Umbilical cord (tissue), 2 donors: ENCODE measurements around the gene DOLPP1. TPM values are rescaled to one million over a fixed set of nuclear protein-coding genes. Genes with fewer than 3 reads are reported as not detected.

Experiments
- DNase-seq: peaks from one replicate; pipeline ENCODE4 v3.0.0-alpha.2; 2015; ENCODE audit warnings: low spot score
- total RNA-seq: library from RNA; depleted of rRNA; stranded (reverse); fragments of >200 nt; gene quantifications from one replicate; pipeline ENCODE4 v1.2.3, GENCODE V29; 2014; ENCODE audit warnings: low replicate concordance; ENCODE audit not compliant: insufficient read depth

The DOLPP1 gene
- total RNA-seq, 1 donor from 2014 or later = 4.8 TPM

- DNase-seq = no peak
These were observed 13.7 kb downstream of the DOLPP1 start for GRCh38 chr9:129094387-129095169.

- no peak for DNase-seq
These were observed 14.3 kb downstream of the DOLPP1 start for GRCh38 chr9:129095170-129095667.

GRCh38 chr9:129095908-129096307 lies 15.0 kb downstream of the DOLPP1 start:
- DNase-seq = no peak

GRCh38 chr9:129097671-129098306 lies 16.9 kb downstream of the DOLPP1 start:
- no peak for DNase-seq

GRCh38 chr9:129098328-129098727 lies 17.4 kb downstream of the DOLPP1 start:
- DNase-seq = no peak

GRCh38 chr9:129100383-129101169 lies 19.7 kb downstream of the DOLPP1 start:
- DNase-seq = no peak

GRCh38 chr9:129101279-129101678 lies 20.4 kb downstream of the DOLPP1 start:
- no peak for DNase-seq

DNA sequence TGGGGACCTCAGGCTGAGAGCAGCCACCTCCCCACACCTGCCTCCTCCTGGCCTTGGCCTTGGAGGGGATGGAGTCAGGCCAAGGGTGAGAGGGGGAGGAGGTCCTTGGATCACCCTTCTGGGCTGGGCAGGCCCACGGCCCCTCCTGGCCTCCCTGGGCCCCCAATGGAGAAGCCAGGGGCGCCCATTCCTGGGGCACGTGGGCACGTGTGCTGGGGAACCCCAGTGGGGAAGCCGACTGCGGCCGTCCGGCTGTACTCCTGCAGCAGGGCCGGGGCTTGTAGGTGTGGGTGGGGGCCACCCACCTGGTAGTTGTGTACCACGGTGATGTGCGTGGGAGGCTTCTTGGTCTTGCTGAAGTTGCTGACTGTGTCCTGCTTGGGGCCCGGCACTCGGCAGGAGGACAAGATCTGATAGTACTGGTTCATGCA lies 21.2 kb downstream of the DOLPP1 start:
- DNase-seq = no peak

- peak; percentile 45 for DNase-seq
These were observed 22.1 kb downstream of the DOLPP1 start for GRCh38 chr9:129102791-129103594.

GRCh38 chr9:129103595-129103965 lies 22.7 kb downstream of the DOLPP1 start:
- no peak for DNase-seq

GRCh38 chr9:129104051-129104450 lies 23.1 kb downstream of the DOLPP1 start:
- DNase-seq = no peak

DNA sequence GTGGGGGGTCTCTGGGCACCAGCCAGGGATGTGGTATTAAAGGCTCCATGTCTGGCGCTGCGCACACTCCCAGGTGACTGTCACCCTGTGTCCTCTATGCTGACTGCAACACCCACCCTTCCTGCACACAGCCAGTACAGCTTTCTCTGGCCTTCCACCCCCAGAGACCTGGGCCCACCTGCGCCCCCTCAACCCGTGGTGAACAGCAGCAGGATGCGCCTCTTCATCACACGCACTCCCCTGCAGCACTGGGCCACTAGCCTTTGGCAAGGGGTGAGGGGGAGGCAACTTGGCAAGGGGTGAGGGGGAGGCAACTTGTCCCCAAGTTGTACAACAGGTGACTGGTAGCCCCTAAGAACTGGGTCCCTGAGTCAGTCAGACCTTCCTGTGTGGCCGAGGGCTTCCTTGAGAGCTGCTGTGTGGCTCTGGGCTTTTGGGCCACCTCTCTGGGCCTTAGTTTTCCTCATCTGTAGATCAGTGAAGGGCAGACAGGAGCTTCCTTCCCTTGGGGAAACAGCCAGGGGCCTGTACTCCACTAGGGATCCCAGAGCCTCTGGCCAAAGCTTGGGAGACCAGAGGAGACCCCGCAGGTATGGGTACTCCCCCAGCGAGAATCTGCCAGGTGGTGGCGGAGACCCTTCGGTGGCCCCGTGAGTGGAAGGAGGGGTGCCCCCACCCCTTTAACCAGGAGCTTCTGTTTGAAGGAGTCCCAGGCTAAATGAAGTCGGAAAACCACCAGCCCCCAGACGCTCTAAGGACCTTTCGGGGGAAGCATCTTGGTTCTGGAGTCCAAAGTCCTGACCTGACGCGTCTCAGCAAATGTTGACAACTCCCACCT lies 25.2 kb downstream of the DOLPP1 start:
- no peak for DNase-seq

DNA sequence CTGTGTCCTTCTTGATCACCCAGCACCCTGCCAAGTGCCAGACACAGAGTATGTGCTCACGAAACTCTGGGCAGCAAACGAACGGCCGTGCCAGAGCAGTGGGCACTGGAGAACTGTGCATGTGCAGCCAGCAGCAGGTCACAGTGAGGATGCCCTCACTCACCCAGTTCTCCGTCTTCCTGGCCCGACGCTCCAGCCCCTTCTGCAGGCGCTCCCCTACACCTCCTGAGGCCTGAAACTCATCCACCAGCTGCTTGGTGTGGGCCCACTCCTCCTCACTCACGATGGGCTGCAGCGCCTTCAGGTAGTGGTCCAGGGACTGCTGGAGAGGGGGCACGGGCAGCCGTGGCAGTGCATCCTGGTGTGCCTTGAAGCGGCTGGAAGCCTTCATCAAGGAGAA lies 26.7 kb downstream of the DOLPP1 start:
- DNase-seq = no peak

- no peak for DNase-seq
These were observed 27.3 kb downstream of the DOLPP1 start for GRCh38 chr9:129108083-129108804.

GRCh38 chr9:129108805-129109536 lies 28.1 kb downstream of the DOLPP1 start:
- no peak for DNase-seq

- DNase-seq = no peak
These were observed 28.6 kb downstream of the DOLPP1 start for GRCh38 chr9:129109537-129109903.

- no peak for DNase-seq
These were observed 29.2 kb downstream of the DOLPP1 start for GRCh38 chr9:129109952-129110739.
